Caki2 (cell line): ENCODE results near the gene ADGRB2. TPM values are rescaled to one million over a fixed set of nuclear protein-coding genes. Genes with fewer than 3 reads are reported as not detected.

Source experiments
- DNase-seq: peaks from one replicate; pipeline ENCODE4 v3.0.0-alpha.2; 2015; ENCODE audit warnings: low read depth
- in situ Hi-C: cut with HindIII; loops from 2 replicates; pipeline ENCODE4 v1.10.0; 2016; ENCODE audit warnings: low sequenced_read_pairs, low pct_unique_long_range_greater_than_20kb, mixed read lengths
- total RNA-seq: library from RNA; depleted of rRNA; stranded (reverse); fragments of >200 nt; shearing (Covaris generic); gene quantifications from 2 replicates; pipeline ENCODE4 v1.2.3, GENCODE V29; 2014; ENCODE audit warnings: low replicate concordance

Gene ADGRB2
- total RNA-seq, 1 experiment from 2014 or later, result 13.7 TPM

DNA sequence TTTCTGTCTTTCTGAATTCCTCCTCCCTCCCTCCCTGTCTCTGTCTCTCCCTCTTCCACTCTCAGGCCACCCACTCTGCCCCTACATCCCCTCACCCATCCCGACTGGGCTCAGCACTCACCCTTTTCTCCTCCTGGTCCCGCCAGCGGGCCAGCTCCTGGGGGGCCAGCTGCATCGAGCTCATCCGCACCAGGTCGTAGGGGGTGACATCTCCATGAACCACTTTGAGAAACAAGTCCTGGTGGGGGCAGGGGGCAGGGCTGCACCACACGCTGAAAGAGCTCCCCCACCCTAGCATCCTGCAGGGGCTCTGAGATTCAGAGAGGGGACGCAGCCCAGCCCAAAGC lies 33.9 kb upstream of the ADGRB2 start:
- no peak for DNase-seq
- in situ Hi-C loops, result no loop called here

DNA sequence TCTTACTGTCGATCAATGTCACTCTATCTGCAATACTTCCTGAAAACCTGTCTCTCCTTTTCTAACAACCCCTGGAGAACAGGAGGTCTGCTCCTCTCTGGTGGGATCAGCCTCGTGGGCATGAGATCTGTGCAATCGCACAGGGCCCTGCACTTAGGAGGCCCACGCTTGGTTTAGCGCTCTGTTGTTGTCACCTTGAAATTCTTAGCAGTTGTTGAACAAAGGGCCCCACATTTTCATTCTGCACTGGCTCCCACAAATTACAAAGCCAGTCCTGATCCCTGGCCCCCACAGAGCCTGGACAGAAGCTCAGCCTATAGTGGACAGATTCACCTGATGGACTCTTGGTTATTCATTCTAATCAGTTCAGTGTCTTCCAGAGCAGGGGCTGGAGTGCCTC lies 33.1 kb upstream of the ADGRB2 start:
- in situ Hi-C loops, result no loop called here

DNA sequence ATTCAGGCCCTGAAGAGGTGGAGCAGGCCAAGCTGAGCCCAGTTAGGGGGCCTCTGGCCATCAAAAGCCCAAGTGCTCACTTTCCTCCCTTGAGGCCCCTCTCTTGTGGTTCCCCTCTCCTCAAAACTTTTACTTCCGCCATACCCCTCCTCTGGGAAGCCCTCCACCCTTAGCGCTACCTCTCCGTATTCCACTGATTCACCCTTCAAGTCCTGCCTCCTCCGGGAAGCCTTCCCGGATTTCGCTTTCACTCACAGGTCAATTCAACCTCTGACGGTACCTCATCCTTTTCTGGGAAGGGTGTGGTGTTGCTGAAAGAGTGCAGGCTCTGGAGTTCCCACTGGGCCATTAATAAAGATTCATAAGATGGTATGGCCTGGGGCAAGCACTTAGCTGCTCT lies 32.6 kb upstream of the ADGRB2 start:
- in situ Hi-C loops, result no loop called here
- no peak for DNase-seq

More for the DNA sequence above, 33.1 kb upstream of the ADGRB2 start:
- no peak for DNase-seq

DNA sequence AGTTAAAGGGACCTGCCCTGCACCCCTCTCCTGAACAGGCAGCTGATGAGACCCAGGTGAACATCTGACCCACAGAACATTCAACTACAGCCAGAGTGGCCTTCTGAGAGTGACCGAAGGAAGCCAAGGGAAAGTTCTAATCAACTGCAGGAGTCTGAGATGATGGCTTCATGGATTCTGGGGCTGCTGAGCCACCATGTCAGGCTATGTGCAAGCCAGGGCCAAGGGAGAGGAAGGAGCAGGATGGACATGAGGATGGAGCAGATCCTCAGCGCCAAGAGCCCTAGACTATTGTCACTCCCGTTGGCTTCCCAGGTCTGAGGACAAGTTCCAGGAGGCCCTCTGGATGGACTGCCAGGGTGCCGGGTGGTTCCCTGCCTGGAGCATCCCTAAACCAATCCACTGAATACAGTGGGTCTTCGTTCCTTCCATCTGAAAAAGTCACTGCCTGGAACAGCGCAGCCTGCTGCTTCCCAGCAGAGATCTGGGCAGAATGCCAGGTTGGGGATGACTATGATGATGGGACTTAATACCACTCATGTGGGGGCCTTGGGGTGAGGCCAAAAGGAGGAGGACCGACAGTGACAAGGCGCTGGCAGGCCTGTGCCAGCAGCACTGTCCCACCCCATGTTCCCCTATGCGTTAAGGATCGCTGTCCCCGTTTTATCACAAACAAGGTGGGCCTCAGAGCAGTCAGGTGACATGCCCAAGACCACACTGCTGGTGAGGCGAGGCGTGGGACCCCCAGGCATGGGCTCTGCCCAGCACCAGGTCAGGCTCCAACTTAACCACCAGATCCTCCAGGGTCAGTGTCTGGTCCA lies 31.9 kb upstream of the ADGRB2 start:
- DNase-seq, result no peak
- in situ Hi-C loops, result no loop called here

DNA sequence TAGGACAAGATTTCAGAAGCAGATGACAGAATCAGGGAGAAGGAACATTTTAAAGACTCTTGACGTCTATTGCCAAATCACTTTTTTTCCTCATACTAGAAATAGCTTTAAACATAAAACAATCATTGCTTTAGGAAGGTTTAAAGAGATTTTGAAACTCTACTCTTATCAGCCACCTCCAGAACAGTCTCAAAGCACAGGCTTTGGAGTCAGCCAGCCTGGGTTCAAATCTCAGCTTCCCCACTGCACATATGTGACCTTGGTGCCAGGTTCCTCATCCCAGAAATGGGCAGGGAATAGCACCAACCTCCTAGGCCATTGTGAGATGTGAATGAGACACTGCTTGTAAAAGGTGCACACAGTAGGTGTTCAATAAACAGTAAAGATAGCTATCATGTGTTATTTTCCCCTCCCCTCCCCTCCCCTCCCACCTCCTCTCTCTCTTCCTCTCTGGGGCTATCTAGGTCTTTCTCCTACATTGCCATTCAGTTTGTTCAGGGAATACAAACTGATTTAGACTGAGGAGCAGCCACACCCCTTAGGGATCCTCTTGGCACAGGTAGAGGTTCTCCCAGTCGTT lies 31.0 kb upstream of the ADGRB2 start:
- in situ Hi-C loops, result no loop called here
- no peak for DNase-seq

DNA sequence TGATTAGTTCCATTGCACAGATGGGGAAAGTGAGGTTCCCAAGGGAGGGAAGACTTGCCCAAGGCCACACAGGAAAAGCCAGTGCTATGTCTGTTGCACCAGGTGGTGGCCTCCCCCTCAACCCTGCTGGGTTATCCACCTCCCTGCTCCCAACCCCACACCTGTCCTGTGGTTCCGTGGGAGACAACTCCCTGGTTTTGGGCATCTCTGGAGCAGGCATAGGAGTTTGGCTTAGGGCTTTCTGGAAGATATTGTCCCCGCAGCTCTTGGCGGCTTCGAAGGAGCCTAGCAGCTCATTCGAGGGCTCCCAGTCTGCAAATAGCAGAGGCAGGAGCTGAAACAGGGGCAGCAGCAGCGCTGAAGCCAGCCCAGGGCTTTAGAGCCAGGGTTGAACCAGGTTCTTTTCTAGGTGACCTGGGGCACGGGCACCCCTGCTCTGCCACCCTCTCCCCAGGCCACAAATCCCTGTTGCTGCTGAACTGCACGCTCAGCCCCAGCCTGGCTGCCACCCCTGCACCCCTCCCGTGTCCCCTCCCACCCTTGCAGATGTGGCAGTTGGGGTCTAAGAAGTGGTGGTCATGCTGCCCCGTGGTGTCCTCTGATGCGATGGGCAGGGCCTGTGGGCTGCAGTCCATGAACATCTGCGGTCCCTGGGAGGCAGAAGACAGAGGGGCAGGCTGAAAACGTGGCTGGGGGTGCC lies 29.6 kb upstream of the ADGRB2 start:
- DNase-seq, result no peak
- in situ Hi-C loops, result no loop called here

DNA sequence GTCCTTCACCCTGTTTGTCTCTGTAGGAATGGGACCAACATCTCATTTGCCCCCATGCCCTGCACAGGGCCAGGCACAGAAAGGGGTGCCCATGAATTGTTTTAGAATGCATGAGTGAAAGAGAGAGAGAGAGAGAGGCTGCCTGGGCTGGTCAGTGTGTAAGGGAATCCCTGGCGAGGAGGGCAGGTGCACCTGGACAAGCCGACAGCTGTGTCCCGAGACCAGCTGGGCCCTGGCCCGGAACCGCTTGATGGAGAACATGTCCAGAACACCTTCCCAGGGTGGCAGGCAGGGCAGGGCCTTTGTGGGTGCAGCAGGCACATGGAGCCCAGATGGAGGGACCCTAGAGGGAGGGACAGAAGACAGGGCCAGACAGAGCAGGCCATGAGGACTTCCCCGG lies 28.9 kb upstream of the ADGRB2 start:
- in situ Hi-C loops, result no loop called here

DNA sequence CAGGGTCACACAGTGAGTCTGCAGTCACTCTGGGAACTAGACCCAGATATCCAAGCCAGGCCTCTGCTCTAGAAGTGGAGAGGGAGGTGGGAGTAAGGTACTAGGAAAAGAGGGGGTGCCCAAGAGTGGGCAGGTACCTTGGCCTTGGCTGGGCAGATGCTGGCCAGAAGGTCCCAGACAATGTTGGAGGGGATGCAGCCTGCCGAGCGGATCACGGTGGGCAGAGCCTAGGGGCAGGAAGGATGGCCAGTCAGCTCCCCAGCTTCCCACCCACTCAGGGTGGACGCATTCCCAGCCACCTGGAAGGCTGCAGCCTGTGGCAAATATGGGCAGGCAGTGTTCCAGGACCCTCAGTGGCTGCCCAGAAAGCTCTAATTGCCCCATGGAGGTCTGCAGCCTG lies 28.4 kb upstream of the ADGRB2 start:
- in situ Hi-C loops, result no loop called here
- DNase-seq, result no peak

More for the DNA sequence above, 28.9 kb upstream of the ADGRB2 start:
- no peak for DNase-seq

DNA sequence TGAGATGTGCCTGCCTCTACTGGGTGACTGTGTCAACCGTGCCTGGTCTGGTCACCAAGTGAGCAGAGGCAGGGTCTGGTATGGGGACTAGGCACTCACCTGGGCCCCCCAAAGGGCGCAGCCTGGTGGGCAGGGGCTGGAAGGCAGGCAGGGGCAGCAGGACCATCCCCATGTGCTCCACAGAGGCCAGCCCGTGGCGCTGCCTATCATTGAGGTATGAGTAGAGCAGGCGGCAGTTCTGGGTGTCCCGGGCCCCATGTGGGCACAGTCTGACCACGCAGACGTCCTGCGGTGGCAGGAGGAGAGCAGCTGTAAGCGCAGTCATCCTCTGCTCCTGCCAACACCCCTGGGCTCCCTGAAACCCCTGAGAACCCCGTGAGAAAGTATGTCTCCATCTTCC lies 28.0 kb upstream of the ADGRB2 start:
- in situ Hi-C loops, result no loop called here
- DNase-seq, result no peak

DNA sequence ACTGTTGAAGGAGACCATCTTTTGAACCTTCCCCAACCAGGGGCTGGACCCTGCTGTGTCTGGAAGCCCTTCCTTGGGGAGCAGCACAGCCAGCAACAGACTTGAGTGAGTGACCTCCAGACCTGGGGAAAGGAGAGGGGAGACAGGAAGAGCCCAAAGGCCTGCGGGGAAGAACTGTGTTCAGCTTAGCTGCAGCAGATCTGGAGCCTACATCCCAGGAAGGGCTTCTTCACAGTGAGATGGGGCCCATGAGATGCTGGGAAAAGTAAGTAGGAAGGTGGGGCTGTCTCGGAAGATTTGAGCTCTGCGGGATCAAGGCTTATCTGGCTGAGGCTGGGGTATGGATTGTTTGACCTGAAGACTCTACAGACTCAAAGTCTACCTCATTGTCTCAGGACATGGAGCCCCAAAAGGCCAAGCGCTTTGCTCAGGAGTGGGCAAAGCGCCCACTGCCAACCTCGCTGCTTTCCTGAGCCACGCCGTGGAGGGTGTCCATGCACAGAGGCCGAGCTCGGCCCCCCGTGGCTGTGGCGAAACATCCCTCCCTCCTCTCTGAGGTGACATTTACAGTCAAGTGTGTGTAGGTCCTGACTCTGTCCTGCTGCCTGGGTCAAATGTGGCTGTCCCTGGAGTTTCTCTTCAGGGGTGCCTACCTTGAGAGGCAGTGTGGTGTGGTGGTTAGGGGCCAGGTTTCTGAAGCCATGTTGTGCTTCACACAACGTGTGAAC lies 27.2 kb upstream of the ADGRB2 start:
- no peak for DNase-seq
- in situ Hi-C loops, result no loop called here

DNA sequence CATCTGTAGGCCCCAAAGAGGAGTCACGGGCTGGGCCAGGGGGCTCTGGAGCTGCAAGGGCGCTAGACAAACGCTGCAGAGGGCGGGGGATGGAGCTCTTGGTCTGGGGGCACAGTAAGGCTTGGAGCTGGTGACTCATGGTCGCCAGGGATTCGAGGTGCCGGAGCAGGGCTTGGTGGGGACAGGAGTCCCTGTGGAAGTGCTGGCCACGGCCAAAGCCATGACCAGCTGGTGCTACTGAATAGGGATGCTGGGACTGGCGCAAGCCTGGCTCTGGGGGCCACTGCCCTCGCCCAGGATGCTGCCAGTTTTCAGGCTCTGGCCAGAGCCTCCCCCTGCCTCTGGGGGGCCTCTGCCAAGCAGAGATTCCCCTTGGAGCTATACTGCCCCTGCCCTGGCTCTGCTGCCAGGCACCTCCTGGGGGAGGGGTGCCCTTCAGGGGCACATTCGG lies 26.5 kb upstream of the ADGRB2 start:
- in situ Hi-C loops, result no loop called here
- DNase-seq, result no peak

DNA sequence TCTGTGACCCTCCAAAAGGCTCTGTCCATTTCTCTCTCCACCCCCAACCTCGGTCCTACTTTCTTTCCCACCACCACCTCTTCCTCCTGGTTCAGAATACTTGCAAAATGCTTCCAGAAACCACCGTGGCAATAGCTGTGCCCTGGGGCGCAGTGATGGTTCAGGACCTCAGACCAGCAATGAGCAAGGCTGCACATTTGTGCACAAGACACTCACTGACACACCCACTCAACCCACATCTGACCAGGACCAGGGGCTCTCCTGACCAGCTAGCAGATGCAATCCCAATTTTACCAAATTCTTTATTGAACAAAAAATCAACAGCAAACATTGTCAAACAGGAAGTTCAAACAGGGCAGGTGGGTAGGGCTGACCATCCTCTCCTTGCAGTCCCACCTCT lies 26.0 kb upstream of the ADGRB2 start:
- in situ Hi-C loops, result no loop called here
- no peak for DNase-seq

DNA sequence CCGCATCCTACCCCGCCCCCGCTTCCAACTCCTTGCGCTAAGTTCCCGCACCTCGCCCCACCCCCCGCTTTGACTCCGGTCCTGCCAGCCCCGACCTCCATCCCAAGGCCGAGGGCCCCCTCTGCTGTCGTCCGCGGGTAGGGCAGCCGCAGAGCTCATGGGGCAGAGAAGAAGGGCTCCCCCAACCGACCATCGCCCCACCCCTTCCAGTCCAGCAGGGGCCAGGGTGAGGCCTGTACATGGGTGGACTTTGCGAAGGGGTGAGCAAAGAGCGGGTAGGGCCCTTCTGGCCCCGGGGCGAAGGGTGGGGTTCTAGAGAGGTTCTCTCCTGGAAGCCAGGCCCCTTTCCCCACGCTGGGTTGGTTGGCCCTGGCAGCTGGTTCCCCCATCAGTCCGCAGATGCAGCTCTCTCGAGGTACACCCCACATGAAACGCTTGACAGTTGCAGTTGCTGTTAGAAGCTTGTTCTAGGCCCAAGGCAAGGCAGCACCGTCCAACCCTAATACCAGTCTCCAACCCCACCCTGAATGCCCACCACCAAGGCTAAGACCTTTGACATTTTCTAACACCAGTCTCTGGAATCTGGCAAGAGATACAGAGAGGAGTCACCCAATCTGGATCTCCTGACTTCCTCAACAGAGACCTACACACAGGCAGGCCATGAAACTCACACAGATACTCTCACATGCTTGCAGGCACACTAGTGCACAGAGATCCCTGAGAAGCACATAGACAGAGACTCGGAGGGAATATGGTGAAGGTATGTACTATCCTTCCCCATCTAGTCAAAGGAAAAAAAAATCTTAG lies 25.3 kb upstream of the ADGRB2 start:
- in situ Hi-C loops, result no loop called here
- peak; percentile 84 for DNase-seq

DNA sequence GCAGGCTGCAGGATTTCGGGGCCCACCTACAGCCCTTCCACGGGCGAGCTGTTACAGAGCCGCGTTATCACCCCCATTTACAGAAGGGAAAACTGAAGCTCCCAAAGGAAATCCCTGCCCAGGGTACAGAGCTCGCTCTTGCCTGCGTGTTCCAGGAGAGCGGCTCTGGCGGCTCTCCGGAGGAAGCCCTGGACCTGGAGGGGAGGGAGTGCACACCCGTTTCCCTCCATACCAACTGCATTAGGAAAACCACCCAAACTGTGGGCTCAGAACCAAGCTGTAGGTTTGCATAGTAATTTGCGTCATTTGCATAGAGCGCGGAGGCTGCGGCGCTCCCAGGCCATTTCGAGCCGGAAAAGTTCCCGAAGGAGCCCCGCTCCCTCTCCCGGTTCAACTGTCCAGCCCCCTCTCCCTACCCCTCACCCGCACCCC lies 24.7 kb upstream of the ADGRB2 start:
- DNase-seq, result no peak
- in situ Hi-C loops, result no loop called here

DNA sequence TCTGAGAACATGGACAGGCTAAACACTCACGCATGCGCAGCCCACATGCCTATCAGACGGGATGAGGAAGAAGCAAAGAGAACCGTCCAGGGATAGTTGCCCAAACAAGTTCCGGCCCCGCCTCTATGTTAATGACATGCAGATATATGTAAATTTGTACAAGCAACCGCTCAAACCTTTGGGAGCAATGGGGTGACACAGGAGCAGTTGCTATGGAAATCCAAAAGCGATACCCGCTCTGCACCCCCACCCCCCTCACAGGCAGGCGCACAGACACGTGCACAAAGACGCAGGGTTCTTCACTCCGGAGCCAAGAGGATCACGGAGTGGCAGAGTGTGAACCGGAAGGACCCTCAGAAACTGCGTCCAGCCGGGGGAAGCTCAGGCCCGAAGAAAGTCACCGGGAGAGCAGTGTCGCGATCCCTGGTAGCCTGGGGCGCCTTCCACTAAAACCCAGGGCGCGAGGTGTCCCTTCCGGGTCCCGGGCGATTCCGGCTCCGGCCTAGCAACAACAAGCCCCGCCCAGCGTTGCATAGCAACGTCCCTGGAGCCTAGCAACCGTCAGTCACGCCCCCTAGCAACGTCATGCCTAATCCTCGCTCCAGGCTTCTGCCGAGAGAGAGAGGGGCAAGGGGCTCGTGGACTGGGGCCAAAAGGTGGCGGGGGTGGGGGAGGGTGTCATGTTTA lies 24.1 kb upstream of the ADGRB2 start:
- DNase-seq, result peak; percentile 84
- in situ Hi-C loops, result no loop called here

DNA sequence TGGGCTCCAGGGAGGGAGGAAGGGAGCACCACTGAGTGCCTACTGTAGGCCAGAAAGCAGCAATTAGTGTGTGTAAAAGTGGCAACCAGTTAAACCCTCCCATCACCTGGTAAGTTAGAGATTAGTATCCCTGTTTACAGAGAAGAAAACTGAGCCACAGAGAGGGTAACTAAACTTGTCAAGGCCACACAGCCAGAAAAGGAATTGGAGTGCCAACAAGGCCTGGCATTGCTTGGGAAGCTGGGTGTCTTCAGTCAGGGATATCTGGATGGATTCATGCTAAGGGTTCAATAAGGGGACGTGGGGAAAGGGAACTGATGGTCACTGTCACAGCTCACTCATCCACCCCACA lies 23.6 kb upstream of the ADGRB2 start:
- DNase-seq, result no peak
- in situ Hi-C loops, result no loop called here

DNA sequence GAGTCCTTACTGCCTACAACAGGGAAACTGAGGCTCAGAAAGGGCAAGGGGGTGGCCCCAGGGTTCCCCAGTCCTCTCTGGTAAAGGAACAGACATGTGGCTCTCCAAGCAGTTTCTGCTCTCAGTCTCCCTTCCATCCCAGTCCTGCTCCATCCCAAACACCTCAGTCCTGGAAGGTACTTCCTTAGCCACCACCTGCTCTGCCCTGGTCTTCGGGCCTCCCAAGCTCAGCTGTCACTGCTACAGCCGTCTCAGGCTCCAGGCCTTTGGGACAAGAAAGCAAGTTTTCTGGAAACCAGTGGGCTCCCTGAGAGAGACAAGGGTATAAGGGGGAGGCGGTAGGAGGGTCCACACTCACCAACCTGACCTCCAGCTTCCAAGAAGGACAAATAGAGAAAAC lies 23.1 kb upstream of the ADGRB2 start:
- in situ Hi-C loops, result no loop called here
- no peak for DNase-seq
